Stimulated activated naive CD8-positive, alpha-beta T cell treated with anti-CD3 and anti-CD28 coated beads, Interleukin-15, Interleukin-2, amounts not matched to agents 100 U/mL and 50 U/mL, for 24 hours (primary cell): Measurements from ENCODE around the gene HOXD10.

Source experiments
- ATAC-seq: fragments of 150-1000 bp; cut with Tn5 transposase; one replicate; pipeline ENCODE4 v1.10.0; 2021
- DNase-seq: peaks from one replicate; pipeline ENCODE4 v3.0.0; 2021

The HOXD10 gene

GRCh38 chr2:176082824-176083751, 33.5 kb upstream of the HOXD10 start:
- no peak for ATAC-seq
- DNase-seq: no peak

- no peak for DNase-seq
- ATAC-seq: no peak
Measured at GRCh38 chr2:176083796-176084261, 32.7 kb upstream of the HOXD10 start, which contains the start of gene EVX2. TSS of gene EVX2 (minus strand) at chr2:176083962. CDS start at chr2:176083776, 186 bp downstream.

GRCh38 chr2:176084611-176085119, 31.9 kb upstream of the HOXD10 start:
- ATAC-seq: no peak
- DNase-seq: no peak

- DNase-seq (no peak), ATAC-seq (no peak)
Measured at GRCh38 chr2:176085120-176085788, 31.3 kb upstream of the HOXD10 start.

- DNase-seq: no peak
- ATAC-seq: no peak
Measured at GRCh38 chr2:176085861-176086771, 30.5 kb upstream of the HOXD10 start.

GRCh38 chr2:176087330-176088047, 29.1 kb upstream of the HOXD10 start:
- ATAC-seq (no peak), DNase-seq (no peak)

GRCh38 chr2:176088048-176088936, 28.3 kb upstream of the HOXD10 start:
- ATAC-seq (peak; percentile 34), DNase-seq (no peak)

GRCh38 chr2:176088937-176089842, 27.4 kb upstream of the HOXD10 start:
- DNase-seq: no peak

GRCh38 chr2:176089843-176090395, 26.7 kb upstream of the HOXD10 start:
- ATAC-seq: no peak
- no peak for DNase-seq

More at GRCh38 chr2:176088937-176089842, 27.4 kb upstream of the HOXD10 start:
- ATAC-seq: no peak

GRCh38 chr2:176090862-176091261, 25.7 kb upstream of the HOXD10 start:
- DNase-seq: no peak
- ATAC-seq: no peak

- no peak for ATAC-seq
- DNase-seq: no peak
Measured at GRCh38 chr2:176091329-176092258, 25.0 kb upstream of the HOXD10 start.

- DNase-seq (no peak), ATAC-seq (no peak)
Measured at GRCh38 chr2:176092270-176093144, 24.1 kb upstream of the HOXD10 start, which contains the start of gene HOXD13. TSS of gene HOXD13 (plus strand) at chr2:176092721. CDS start at chr2:176092891, 170 bp downstream.

GRCh38 chr2:176093145-176093897, 23.3 kb upstream of the HOXD10 start:
- DNase-seq: no peak
- no peak for ATAC-seq

- ATAC-seq (no peak), DNase-seq (no peak)
Measured at GRCh38 chr2:176093898-176094249, 22.7 kb upstream of the HOXD10 start.

GRCh38 chr2:176094349-176094748, 22.2 kb upstream of the HOXD10 start:
- DNase-seq: no peak
- ATAC-seq: no peak

- DNase-seq: no peak
Measured at GRCh38 chr2:176095421-176095820, 21.2 kb upstream of the HOXD10 start.

More at GRCh38 chr2:176095421-176095820, 21.2 kb upstream of the HOXD10 start:
- no peak for ATAC-seq
